Measurements from ENCODE around the gene SPATS2L.

Gene SPATS2L

DNA sequence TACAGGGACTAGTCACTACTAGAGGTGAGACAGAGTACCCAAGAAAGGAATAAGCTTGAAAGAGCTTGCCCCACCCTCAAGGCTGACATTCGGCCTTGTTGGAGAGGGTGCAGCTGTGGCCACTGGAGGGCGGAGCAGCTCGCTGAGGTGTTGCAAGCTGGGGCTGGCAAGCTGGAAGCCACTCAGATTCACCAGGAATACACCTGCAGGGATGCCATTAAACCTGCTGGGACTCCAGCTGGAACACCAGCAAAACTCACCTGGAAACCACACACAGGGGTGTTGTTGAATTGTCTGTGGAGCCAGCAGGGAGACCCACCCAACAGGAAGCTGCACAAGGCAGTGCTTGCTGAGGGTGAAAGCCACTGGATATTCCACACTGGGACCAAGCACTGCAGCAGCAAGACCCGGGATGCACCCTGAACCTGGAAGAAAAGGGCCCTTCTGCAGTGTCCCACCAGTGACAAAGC is 177.3 kb downstream of the SPATS2L start:
- peaks cover 9% of the 10 kb centered on the region for H3K36me3 ChIP-seq (ENCODE audit: insufficient read depth, low read length)
- H3K9ac ChIP-seq (ENCODE audit: low read depth, low read length), result no peak overlapping the region
- H3K4me3 ChIP-seq (ENCODE audit: low read length), result no peak overlapping the region
- H3K27me3 ChIP-seq (ENCODE audit: control insufficient read depth, insufficient read depth, low read length), result no peaks in the 10 kb centered on the region
- peaks cover 32% of the 10 kb centered on the region for H3K4me1 ChIP-seq (ENCODE audit: control insufficient read depth, insufficient read depth, low read length)
- no peak overlapping the region for H3K4me2 ChIP-seq (ENCODE audit: low read length)
- no peaks in the 10 kb centered on the region for H3K9me3 ChIP-seq (replicated peaks; ENCODE audit: low read length)

DNA sequence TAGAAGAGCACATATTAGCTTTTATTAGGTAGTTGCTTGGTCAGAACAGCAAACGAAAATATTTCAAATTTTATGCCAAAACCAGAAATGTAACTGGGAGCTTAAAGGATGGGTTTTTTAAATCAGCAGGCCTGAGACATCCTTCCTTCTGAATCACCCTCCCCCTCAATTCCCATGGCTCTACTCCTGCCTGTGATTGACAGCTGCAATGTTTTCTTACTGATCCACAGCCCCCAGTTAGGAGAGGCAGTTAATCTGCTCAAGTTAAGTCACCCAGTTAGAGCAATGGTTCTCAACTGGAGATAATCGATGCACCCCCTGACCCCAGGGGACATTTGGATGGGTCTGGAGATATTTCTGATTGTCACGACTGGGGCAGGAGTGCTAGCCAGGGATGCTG is 178.4 kb downstream of the SPATS2L start:
- Histone ChIP-seq H3K4me3 (ENCODE audit: low read length) (no peak overlapping the region), H3K4me2 (ENCODE audit: low read length) (no peak overlapping the region), H3K9ac (ENCODE audit: low read depth, low read length) (no peak overlapping the region), H3K36me3 (ENCODE audit: insufficient read depth, low read length) (peaks cover 6% of the 10 kb centered on the region), H3K27me3 (ENCODE audit: control insufficient read depth, insufficient read depth, low read length) (no peaks in the 10 kb centered on the region), H3K4me1 (ENCODE audit: control insufficient read depth, insufficient read depth, low read length) (peaks cover 22% of the 10 kb centered on the region), H3K9me3 (replicated peaks; ENCODE audit: low read length) (no peaks in the 10 kb centered on the region)

DNA sequence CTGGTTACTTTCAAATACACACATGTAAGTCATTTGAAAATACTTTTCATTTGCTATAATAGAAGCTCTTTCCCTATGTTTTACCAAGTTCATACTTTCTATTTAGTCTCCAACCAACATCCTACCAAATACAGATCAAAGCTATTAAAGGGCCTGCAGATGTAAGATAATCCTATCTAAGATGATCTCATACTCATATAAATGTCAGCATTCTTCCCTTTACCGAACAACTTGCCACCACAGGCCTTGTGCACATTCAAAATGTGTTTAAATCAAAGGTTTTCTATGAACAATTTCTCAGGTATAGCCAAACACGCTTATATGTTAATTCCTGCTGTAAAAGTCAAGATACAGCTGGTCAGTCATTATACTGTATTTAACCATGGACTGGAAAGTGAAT is 180.0 kb downstream of the SPATS2L start:
- H3K4me1 ChIP-seq (ENCODE audit: control insufficient read depth, insufficient read depth, low read length), result peaks cover 9% of the 10 kb centered on the region
- H3K36me3 ChIP-seq (ENCODE audit: insufficient read depth, low read length), result peaks cover 15% of the 10 kb centered on the region
- no peaks in the 10 kb centered on the region for H3K27me3 ChIP-seq (ENCODE audit: control insufficient read depth, insufficient read depth, low read length)
- no peak overlapping the region for H3K4me3 ChIP-seq (ENCODE audit: low read length)
- H3K4me2 ChIP-seq (ENCODE audit: low read length), result no peak overlapping the region
- no peaks in the 10 kb centered on the region for H3K9me3 ChIP-seq (replicated peaks; ENCODE audit: low read length)
- no peak overlapping the region for H3K9ac ChIP-seq (ENCODE audit: low read depth, low read length)

DNA sequence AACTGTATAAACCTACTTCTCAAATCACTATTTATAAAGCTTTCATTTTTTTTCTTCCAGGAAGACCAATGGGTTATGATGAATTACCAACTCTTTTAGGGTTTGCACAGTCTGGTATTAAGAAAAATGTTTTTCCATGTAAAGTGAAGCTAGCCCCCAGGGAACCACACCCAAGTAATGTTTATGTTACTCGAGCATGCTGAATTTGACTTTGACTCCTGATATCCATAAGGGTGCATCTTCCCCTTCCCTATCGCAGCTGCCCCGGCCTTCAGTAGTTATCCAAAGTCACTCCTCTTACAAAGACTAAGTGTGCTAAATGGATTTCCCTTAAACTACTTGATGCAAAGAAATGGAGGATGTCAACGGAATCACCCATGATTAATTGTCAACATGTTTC is 181.7 kb downstream of the SPATS2L start:
- Histone ChIP-seq H3K27me3 (ENCODE audit: control insufficient read depth, insufficient read depth, low read length) (no peaks in the 10 kb centered on the region), H3K9ac (ENCODE audit: low read depth, low read length) (no peak overlapping the region), H3K4me2 (ENCODE audit: low read length) (no peak overlapping the region), H3K4me3 (ENCODE audit: low read length) (no peak overlapping the region), H3K9me3 (replicated peaks; ENCODE audit: low read length) (no peaks in the 10 kb centered on the region), H3K4me1 (ENCODE audit: control insufficient read depth, insufficient read depth, low read length) (peaks cover 9% of the 10 kb centered on the region), H3K36me3 (ENCODE audit: insufficient read depth, low read length) (peaks cover 29% of the 10 kb centered on the region)

DNA sequence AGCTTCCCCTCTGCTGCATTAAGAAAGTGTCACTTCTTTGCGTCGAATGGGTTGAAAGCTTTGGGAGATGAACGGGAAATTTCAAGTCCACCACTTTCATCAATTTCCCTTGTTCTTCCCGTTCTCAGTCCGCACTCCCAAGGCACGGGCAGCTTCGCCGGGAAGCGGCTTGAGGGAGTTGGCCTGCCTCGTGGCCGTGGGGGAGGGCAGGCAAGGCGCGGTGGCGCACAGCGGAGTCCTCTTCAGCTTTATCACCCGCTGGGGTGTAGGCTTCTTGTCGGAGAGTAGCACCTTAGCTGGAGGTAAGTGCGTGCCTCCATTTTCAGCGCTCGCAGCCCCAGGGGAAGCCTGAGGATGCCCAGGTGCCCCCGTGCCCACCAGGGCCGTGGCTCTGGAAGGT is 183.5 kb downstream of the SPATS2L start:
- Histone ChIP-seq H3K9ac (ENCODE audit: low read depth, low read length) (no peak overlapping the region), H3K36me3 (ENCODE audit: insufficient read depth, low read length) (peaks cover 36% of the 10 kb centered on the region), H3K27me3 (ENCODE audit: control insufficient read depth, insufficient read depth, low read length) (no peaks in the 10 kb centered on the region), H3K4me2 (ENCODE audit: low read length) (no peak overlapping the region), H3K9me3 (replicated peaks; ENCODE audit: low read length) (no peaks in the 10 kb centered on the region), H3K4me1 (ENCODE audit: control insufficient read depth, insufficient read depth, low read length) (peaks cover 9% of the 10 kb centered on the region), H3K4me3 (ENCODE audit: low read length) (no peak overlapping the region)

DNA sequence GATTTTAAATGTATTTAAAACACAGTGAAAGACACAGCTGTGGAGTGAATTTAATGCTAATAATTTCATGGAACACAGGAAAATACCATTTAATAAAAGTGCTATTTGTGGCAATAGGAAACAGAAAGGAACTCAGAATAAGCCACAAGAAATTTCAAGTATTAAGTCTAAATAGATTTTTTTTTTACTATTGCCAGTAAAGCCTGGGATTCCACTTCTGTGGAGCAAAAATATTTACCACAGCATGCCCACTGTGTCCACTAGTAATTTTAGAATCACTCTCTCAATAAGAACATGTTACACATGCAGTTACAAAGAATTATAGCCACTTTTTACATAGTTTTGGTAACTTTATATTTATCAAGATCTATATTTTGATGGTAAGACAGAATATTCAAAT is 186.2 kb downstream of the SPATS2L start:
- Histone ChIP-seq H3K4me2 (ENCODE audit: low read length) (no peak overlapping the region), H3K4me1 (ENCODE audit: control insufficient read depth, insufficient read depth, low read length) (no peaks in the 10 kb centered on the region), H3K27me3 (ENCODE audit: control insufficient read depth, insufficient read depth, low read length) (no peaks in the 10 kb centered on the region), H3K4me3 (ENCODE audit: low read length) (no peak overlapping the region), H3K36me3 (ENCODE audit: insufficient read depth, low read length) (peaks cover 36% of the 10 kb centered on the region), H3K9ac (ENCODE audit: low read depth, low read length) (no peak overlapping the region), H3K9me3 (replicated peaks; ENCODE audit: low read length) (no peaks in the 10 kb centered on the region)

DNA sequence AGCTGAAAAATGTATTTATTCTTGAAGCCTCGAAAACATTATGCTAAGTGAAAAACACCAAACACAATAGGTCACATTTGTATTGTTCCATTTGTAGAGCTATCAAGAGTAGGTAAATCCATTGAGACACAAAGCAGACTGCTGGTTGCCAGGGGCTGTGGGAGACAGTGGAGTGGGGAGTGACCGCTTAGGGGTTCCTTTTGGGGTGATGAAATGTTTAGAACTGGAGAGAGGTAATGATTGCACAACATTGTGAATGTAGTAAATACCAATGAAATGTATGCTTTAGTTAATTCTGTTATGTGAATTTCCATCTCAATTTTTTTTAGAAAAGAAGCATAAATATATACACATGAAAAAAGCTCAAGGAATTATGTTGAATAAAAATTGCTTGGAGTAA is 187.6 kb downstream of the SPATS2L start:
- Histone ChIP-seq H3K9me3 (replicated peaks; ENCODE audit: low read length) (no peaks in the 10 kb centered on the region), H3K27me3 (ENCODE audit: control insufficient read depth, insufficient read depth, low read length) (no peaks in the 10 kb centered on the region), H3K4me1 (ENCODE audit: control insufficient read depth, insufficient read depth, low read length) (no peaks in the 10 kb centered on the region), H3K4me2 (ENCODE audit: low read length) (no peak overlapping the region), H3K4me3 (ENCODE audit: low read length) (no peak overlapping the region), H3K9ac (ENCODE audit: low read depth, low read length) (no peak overlapping the region), H3K36me3 (ENCODE audit: insufficient read depth, low read length) (peaks cover 43% of the 10 kb centered on the region)

DNA sequence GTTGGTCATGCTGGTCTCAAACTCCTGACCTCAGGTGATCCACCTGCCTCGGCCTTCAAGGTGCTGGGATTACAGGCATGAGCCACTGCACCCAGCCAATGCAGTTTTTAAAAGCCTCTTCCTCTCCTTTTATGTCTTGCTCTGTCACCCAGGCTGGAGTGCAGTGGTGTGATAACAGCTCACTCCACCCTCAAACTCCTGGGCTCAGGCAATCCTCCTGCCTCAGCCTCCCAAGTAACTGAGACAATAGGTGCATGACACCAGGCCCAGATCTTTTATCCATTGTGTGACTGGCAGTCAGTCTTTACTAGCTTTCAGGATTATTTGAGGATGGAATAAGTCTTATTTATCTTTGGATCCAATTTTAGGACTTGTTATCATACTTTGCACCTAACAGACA is 190.2 kb downstream of the SPATS2L start:
- no peak overlapping the region for H3K4me2 ChIP-seq (ENCODE audit: low read length)
- H3K36me3 ChIP-seq (ENCODE audit: insufficient read depth, low read length), result peaks cover 30% of the 10 kb centered on the region
- no peaks in the 10 kb centered on the region for H3K9me3 ChIP-seq (replicated peaks; ENCODE audit: low read length)
- H3K4me1 ChIP-seq (ENCODE audit: control insufficient read depth, insufficient read depth, low read length), result no peaks in the 10 kb centered on the region
- H3K27me3 ChIP-seq (ENCODE audit: control insufficient read depth, insufficient read depth, low read length), result no peaks in the 10 kb centered on the region
- no peak overlapping the region for H3K9ac ChIP-seq (ENCODE audit: low read depth, low read length)
- no peak overlapping the region for H3K4me3 ChIP-seq (ENCODE audit: low read length)

DNA sequence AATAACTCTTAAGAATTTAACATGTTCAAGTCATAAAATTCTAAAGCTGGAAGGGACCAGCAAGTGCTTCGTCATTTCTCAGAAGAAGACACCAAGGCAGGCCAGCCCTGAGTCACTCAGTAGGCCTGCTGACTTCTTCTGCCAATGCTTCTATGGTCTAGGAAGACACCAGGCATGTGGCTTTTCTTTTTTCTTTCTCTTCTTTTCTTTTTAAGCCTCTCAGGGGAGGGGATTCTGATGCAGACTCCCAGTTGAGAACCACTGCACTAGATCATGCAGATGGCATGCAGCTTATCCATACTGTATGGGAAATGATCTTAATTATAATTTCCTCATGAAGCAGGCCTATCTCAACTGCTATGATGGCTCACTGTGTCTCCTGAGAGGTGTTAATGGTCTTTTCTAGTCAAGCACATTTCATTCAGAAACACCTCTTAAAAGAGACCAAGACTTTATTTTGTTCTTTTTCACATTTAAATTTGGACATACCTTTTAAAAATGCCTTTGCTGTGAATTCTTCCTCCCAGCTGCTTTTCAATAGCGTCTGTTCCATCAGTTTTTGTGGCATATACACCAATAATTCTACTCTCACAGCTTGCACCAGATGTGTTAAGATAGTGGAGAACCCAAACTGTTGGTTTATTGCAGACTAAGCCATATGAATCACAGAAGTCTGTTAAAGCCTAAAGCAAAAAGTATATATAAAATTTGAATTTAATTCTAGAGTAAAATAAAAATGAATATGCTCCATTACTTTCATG is 192.1 kb downstream of the SPATS2L start:
- no peak overlapping the region for H3K4me3 ChIP-seq (ENCODE audit: low read length)
- H3K4me1 ChIP-seq (ENCODE audit: control insufficient read depth, insufficient read depth, low read length), result no peaks in the 10 kb centered on the region
- H3K4me2 ChIP-seq (ENCODE audit: low read length), result no peak overlapping the region
- no peak overlapping the region for H3K9ac ChIP-seq (ENCODE audit: low read depth, low read length)
- no peaks in the 10 kb centered on the region for H3K27me3 ChIP-seq (ENCODE audit: control insufficient read depth, insufficient read depth, low read length)
- peaks cover 18% of the 10 kb centered on the region for H3K36me3 ChIP-seq (ENCODE audit: insufficient read depth, low read length)
- no peaks in the 10 kb centered on the region for H3K9me3 ChIP-seq (replicated peaks; ENCODE audit: low read length)

DNA sequence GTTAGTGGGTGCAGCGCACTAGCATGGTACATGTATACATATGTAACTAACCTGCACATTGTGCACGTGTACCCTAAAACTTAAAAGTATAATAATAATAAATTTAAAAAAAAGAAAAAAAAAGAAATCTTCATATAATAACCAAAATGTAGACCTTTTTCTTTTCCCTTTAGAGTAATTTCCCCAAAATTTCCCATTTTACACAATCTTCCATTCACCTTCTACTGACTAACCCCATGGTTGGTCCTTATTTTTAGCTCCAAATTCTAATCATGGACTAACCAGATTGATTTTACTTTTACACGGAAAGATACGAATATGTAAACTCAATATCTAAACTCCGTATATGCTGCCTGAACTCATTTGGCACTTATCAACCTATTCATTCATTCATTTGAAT is 195.7 kb downstream of the SPATS2L start:
- Histone ChIP-seq H3K4me1 (ENCODE audit: control insufficient read depth, insufficient read depth, low read length) (no peaks in the 10 kb centered on the region), H3K27me3 (ENCODE audit: control insufficient read depth, insufficient read depth, low read length) (no peaks in the 10 kb centered on the region), H3K36me3 (ENCODE audit: insufficient read depth, low read length) (peaks cover 13% of the 10 kb centered on the region), H3K9me3 (replicated peaks; ENCODE audit: low read length) (no peaks in the 10 kb centered on the region), H3K4me3 (ENCODE audit: low read length) (no peak overlapping the region), H3K9ac (ENCODE audit: low read depth, low read length) (no peak overlapping the region), H3K4me2 (ENCODE audit: low read length) (no peak overlapping the region)

DNA sequence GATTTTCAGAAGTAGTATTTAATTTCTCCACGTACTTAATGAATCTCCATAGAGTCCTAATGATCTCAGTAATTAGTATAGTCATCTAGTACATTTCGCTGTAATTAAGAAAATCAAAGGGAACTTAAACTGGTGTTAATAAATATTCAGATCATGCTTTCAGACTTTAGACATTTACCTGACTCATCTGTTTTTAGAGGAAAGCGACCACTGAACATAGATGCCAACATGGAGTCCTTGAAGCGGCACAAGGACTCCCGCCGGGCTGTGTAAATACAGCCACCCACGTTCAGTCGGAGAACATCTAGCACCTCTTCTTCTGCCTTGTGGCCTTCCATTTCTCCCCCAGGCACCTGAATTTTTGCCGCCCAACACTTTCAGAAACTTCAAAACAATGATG is 200.2 kb downstream of the SPATS2L start:
- H3K36me3 ChIP-seq (ENCODE audit: insufficient read depth, low read length), result peaks cover 5% of the 10 kb centered on the region
- H3K27me3 ChIP-seq (ENCODE audit: control insufficient read depth, insufficient read depth, low read length), result no peaks in the 10 kb centered on the region
- H3K9me3 ChIP-seq (replicated peaks; ENCODE audit: low read length), result no peaks in the 10 kb centered on the region
- no peak overlapping the region for H3K9ac ChIP-seq (ENCODE audit: low read depth, low read length)
- H3K4me3 ChIP-seq (ENCODE audit: low read length), result no peak overlapping the region
- no peak overlapping the region for H3K4me2 ChIP-seq (ENCODE audit: low read length)
- peaks cover 11% of the 10 kb centered on the region for H3K4me1 ChIP-seq (ENCODE audit: control insufficient read depth, insufficient read depth, low read length)

DNA sequence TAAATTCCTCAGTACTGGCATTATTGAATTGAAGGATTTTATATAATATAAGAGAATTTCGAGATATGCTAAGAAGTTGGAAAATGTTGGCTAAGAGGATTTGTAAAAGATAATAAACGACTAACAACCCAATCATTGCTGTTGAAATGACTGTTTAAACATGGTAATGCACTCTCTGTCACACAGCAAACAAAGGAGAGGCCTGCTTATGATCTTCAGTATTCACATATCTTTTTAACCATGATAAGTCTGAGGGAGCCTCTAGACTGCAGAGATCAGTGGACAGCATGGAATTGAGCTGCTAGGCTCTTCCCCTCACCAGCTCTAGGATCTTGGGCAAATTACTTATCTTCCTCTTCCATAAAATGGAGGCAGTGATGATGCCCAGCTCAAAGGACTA is 200.7 kb downstream of the SPATS2L start:
- Histone ChIP-seq H3K4me1 (ENCODE audit: control insufficient read depth, insufficient read depth, low read length) (peaks cover 11% of the 10 kb centered on the region), H3K27me3 (ENCODE audit: control insufficient read depth, insufficient read depth, low read length) (no peaks in the 10 kb centered on the region), H3K4me3 (ENCODE audit: low read length) (no peak overlapping the region), H3K36me3 (ENCODE audit: insufficient read depth, low read length) (peaks cover 5% of the 10 kb centered on the region), H3K9me3 (replicated peaks; ENCODE audit: low read length) (no peaks in the 10 kb centered on the region), H3K9ac (ENCODE audit: low read depth, low read length) (no peak overlapping the region), H3K4me2 (ENCODE audit: low read length) (no peak overlapping the region)
